ENCODE results near the gene MACROD2. TPM values are rescaled to one million over a fixed set of nuclear protein-coding genes. Genes with fewer than 3 reads are reported as not detected.

Gene MACROD2
- total RNA-seq, 2 donors from 2014 or later: 0.94 to 10.4 TPM

DNA sequence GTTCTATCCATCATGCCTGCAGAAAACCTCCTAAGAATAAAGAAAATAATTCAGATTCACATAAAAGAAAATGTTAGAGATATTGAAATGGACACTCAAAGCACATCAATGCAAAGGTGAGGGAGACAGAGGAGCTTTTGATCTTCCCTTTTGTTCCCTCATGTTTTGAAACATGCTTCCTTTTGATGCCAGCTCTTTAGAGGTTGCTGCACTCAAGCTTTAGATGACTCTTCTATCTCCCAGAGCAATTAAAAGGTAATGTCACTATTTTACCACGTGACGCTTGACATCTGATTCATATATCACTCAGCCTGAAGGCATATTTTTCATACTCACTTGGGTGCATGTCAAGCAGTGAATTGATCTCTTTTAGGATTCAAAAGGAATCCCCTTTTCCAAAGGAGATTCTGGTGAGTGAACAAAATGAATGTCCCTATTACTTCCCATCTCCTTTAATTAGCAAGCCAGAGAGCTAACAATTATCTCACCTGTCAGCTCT lies 1551.3 kb downstream of the MACROD2 start:
- no peaks in the 10 kb centered on the region for H3K4me1 ChIP-seq
- TF ChIP-seq, protein P1, sequence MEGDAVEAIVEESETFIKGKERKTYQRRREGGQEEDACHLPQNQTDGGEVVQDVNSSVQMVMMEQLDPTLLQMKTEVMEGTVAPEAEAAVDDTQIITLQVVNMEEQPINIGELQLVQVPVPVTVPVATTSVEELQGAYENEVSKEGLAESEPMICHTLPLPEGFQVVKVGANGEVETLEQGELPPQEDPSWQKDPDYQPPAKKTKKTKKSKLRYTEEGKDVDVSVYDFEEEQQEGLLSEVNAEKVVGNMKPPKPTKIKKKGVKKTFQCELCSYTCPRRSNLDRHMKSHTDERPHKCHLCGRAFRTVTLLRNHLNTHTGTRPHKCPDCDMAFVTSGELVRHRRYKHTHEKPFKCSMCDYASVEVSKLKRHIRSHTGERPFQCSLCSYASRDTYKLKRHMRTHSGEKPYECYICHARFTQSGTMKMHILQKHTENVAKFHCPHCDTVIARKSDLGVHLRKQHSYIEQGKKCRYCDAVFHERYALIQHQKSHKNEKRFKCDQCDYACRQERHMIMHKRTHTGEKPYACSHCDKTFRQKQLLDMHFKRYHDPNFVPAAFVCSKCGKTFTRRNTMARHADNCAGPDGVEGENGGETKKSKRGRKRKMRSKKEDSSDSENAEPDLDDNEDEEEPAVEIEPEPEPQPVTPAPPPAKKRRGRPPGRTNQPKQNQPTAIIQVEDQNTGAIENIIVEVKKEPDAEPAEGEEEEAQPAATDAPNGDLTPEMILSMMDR (IDR thresholded peaks at IDR 0.05): no peak
- H3K9me3 ChIP-seq: no peaks in the 10 kb centered on the region
- H3K27ac ChIP-seq: no peak overlapping the region
- H3K4me3 ChIP-seq: no peak overlapping the region
- no peaks in the 10 kb centered on the region for H3K27me3 ChIP-seq
- H3K36me3 ChIP-seq: no peaks in the 10 kb centered on the region
- no peak for DNase-seq (ENCODE audit: low spot score)

DNA sequence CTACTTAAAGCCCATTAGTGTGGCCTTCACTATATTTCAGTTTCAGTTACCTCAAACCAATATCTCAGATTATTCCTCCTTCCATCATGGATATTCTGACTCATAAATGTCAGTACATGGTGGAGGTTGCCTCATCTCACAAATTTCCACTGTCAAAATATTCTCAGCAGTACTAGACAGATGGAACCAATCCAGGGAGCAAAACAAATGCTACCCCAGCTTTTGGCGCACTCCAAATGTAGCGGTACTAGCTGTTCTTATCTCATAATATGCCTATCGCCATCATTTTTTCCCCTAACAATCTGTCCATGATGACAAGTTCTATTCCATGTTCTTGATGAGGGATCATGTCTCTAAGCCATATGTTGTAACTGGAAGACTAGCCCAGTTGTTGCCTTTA lies 1551.8 kb downstream of the MACROD2 start:
- Histone ChIP-seq H3K4me1 (no peaks in the 10 kb centered on the region), H3K4me3 (no peak overlapping the region), H3K27ac (no peak overlapping the region), H3K27me3 (no peaks in the 10 kb centered on the region), H3K9me3 (no peaks in the 10 kb centered on the region), H3K36me3 (no peaks in the 10 kb centered on the region)
- TF ChIP-seq, protein P1 (IDR thresholded peaks at IDR 0.05): no peak
- no peak for DNase-seq (ENCODE audit: low spot score)

DNA sequence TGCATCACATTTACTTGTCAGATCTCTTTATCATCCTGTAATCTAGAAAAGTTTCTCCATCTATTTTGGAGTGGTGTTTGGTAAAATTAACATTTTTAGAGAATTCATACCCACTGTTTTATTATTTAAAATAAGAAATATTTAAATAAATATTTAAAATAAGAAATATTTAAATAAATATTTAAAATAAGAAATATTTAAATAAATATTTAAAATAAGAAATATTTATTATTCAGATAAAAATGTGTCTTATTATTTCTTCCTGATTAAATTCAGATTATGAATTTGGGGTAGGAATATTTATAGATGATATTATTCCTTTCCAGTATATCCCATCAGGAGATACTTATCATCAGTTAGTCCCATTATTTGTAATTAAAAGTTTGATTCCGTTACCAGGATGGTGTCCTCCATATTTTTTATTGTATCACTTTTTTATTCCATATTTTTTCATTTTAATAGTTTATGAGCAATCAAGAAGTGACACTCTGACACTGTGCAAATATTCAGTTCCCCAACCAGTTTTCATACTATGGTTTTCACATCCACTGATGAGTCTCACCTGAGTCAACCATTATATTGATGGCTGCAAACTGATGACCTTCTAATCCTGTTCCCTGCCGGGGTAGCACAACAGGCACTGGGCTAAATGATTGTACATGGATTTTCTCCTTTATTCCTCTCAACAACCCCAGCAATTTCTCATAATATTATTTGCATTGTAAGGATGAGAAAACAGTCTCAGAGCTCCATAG lies 1555.0 kb downstream of the MACROD2 start:
- H3K9me3 ChIP-seq: peaks cover 0 to 8% of the 10 kb centered on the region in 2 donors
- TF ChIP-seq, protein P1 (IDR thresholded peaks at IDR 0.05): no peak
- H3K27ac ChIP-seq: no peak overlapping the region
- H3K27me3 ChIP-seq: no peaks in the 10 kb centered on the region
- no peaks in the 10 kb centered on the region for H3K36me3 ChIP-seq
- H3K4me3 ChIP-seq: no peak overlapping the region
- H3K4me1 ChIP-seq: no peaks in the 10 kb centered on the region
- no peak for DNase-seq (ENCODE audit: low spot score)

DNA sequence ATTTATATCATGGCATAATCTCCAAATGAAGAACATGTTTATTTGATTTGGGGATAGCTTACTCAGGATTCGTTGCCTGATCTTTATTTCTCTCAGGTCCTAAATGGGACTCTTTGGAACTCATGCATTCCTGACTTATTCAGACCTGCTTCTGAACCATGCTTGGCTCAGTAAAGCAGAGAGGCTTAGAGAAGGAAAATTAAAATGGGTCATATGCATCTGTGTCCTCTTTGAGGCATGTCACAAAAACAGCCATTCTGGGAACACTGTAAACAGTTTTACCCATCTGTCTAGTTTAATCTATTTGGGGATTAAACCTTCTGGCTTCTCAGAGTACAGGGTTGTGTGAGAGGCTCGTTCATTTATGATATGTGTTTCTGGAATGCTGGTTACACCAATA lies 1560.6 kb downstream of the MACROD2 start:
- DNase-seq (ENCODE audit: low spot score): no peak
- no peaks in the 10 kb centered on the region for H3K27me3 ChIP-seq
- TF ChIP-seq, protein P1 (IDR thresholded peaks at IDR 0.05): no peak
- no peak overlapping the region for H3K4me3 ChIP-seq
- H3K4me1 ChIP-seq: peaks cover 0 to under 1% of the 10 kb centered on the region in 2 donors
- H3K27ac ChIP-seq: no peak overlapping the region
- H3K36me3 ChIP-seq: no peaks in the 10 kb centered on the region
- peaks cover 0 to 8% of the 10 kb centered on the region in 2 donors for H3K9me3 ChIP-seq

DNA sequence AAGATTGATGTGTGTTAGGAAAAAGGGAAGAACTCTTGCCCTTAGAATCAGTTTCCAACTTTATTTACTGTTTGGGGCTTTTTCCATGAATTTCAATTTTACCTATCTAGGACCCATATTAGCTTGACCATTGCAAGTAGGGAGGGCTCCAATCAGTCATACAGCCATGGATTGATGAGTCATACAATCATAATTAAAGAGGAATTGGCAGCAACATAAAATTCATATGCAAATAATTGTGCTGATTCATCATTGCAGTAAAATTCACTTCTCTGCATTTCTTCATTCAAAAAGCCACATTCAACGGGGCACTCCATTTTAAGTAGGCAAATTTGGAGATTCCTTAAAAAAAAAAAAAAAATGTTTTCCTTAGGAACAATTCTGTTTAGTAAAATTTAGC lies 1561.6 kb downstream of the MACROD2 start:
- Histone ChIP-seq H3K4me3 (no peak overlapping the region), H3K9me3 (peaks cover 0 to 8% of the 10 kb centered on the region in 2 donors), H3K27me3 (no peaks in the 10 kb centered on the region), H3K4me1 (peaks cover 0 to 4% of the 10 kb centered on the region in 2 donors), H3K27ac (no peak overlapping the region), H3K36me3 (no peaks in the 10 kb centered on the region)
- TF ChIP-seq, protein P1 (IDR thresholded peaks at IDR 0.05): no peak
- no peak for DNase-seq (ENCODE audit: low spot score)

Measured in right atrium auricular region (tissue), 2 donors.